DOHH2 (cell line): ENCODE measurements around the gene TOMM22.

Experiments used
- EZH2phosphoT487 ChIP-seq: fragments of 200-600 bp; sonication (generic); IDR thresholded peaks from 2 replicates; pipeline ENCODE4 v1.6.1; 2017; ENCODE audit warnings: borderline replicate concordance, mild to moderate bottlenecking, antibody characterized with exemption, low read length, moderate library complexity, mixed read lengths
- TF ChIP-seq, protein P1 (sequence below): fragments of 200-600 bp; sonication (generic); IDR thresholded peaks from one replicate; pipeline ENCODE4 v1.5.1; 2014; ENCODE audit warnings: antibody characterized with exemption, mild to moderate bottlenecking, low read depth, low read length; ENCODE audit not compliant: poor library complexity, severe bottlenecking

DNA sequence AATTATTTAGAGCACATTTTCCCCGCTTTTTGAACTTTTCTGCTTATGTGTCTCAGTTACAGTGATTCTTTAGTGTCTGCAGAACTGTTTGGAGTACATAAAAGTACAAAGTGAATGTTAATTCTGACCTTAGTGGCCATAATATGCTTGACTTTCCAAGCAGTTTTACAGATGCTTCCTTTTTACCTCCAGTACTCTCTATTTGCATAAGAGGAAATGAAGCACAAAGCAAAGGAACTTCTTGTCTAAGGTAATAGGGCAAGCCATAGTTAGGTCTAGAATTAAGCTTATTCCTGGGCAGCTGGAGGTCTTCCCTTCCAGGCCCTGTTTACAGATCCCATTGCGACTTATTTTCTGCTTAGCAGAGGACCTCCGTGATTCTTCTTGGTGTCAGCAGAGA lies 27.5 kb downstream of the TOMM22 start:
- TF ChIP-seq, protein P1, sequence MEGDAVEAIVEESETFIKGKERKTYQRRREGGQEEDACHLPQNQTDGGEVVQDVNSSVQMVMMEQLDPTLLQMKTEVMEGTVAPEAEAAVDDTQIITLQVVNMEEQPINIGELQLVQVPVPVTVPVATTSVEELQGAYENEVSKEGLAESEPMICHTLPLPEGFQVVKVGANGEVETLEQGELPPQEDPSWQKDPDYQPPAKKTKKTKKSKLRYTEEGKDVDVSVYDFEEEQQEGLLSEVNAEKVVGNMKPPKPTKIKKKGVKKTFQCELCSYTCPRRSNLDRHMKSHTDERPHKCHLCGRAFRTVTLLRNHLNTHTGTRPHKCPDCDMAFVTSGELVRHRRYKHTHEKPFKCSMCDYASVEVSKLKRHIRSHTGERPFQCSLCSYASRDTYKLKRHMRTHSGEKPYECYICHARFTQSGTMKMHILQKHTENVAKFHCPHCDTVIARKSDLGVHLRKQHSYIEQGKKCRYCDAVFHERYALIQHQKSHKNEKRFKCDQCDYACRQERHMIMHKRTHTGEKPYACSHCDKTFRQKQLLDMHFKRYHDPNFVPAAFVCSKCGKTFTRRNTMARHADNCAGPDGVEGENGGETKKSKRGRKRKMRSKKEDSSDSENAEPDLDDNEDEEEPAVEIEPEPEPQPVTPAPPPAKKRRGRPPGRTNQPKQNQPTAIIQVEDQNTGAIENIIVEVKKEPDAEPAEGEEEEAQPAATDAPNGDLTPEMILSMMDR: no peak
- no peak for TF ChIP-seq EZH2phosphoT487
